ENCODE data around the gene EVA1C. TPM values are rescaled to one million over a fixed set of nuclear protein-coding genes. Genes with fewer than 3 reads are reported as not detected.
"Not testable (repeated sequence)": the region's sequence is repeated elsewhere in the genome, so short reads cannot be mapped to it uniquely, and the experiment has no call there.

EVA1C gene
- total and polyA plus RNA-seq, 2 donors (not counting 1 experiment from before 2014, with no cell fraction given), result 0.84 to 1.6 TPM

DNA sequence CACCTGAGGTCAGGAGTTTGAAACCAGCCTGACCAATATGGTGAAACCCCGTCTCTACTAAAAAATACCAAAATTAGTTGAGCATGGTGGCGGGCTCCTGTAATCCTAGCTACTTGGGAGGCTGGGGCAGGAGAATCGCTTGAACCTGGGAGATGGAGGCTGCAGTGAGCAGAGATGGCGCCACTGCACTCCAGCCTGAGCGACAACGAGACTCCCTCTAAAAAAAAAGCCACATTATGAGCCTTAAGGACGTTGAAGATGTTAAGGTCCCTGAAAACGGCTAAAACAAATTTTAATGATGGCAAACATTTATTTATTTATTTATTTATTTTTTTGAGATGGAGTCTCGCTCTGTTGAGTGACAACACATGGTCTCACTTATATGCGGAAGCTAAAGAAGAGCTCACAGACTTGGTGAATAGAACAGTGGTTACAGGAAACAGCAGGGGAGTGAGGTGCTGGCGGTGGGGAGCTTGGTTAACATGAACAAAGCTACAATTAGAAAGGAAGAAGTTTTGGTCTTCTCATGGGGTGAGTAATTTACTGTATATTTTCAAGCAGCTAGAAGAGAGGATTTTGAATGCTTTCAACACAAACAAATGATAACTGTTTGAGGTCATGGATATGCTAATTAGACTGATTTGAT lies 125.8 kb downstream of the EVA1C start:
- Histone ChIP-seq H3K36me3 (replicated peaks in 1 of 2; ENCODE audit: control extremely low read depth in 1 of 2, control insufficient read depth in 1 of 2, extremely low read depth in 1 of 2, insufficient read depth in 2 of 2, low read length in 1 of 2) (no peaks in the 10 kb centered on the region), H3K27me3 (replicated peaks in 1 of 4; ENCODE audit: control extremely low read depth in 1 of 4, control insufficient read depth in 3 of 4, insufficient read depth in 4 of 4, low read length in 3 of 4) (peaks cover 0 to 12% (median 1%) of the 10 kb centered on the region in 4 experiments), H3K79me2 (ENCODE audit: control insufficient read depth, insufficient read depth, low read length) (no peaks in the 10 kb centered on the region), H3K9ac (ENCODE audit: low read length) (no peak overlapping the region), H4K20me1 (ENCODE audit: control insufficient read depth, insufficient read depth, low read length, poor library complexity, severe bottlenecking) (no peaks in the 10 kb centered on the region), H3K4me3 (ENCODE audit: control extremely low read depth in 1 of 5, extremely low read depth in 1 of 5, insufficient read depth in 1 of 5, low read depth in 2 of 5, low read length in 4 of 5) (no peak overlapping the region), H3K4me1 (ENCODE audit: control insufficient read depth in 2 of 2, insufficient read depth in 2 of 2, low read length in 2 of 2) (no peaks in the 10 kb centered on the region), H3K4me2 (replicated peaks; ENCODE audit: low read depth, low read length, poor library complexity, severe bottlenecking) (no peak overlapping the region), H3K9me3 (ENCODE audit: control extremely low read depth in 1 of 3, control insufficient read depth in 2 of 3, insufficient read depth in 1 of 3, low read length in 2 of 3) (peaks cover 0 to 1% (median 0%) of the 10 kb centered on the region in 3 donors), H3K27ac (ENCODE audit: low read length in 2 of 2) (no peak overlapping the region), H2AFZ (ENCODE audit: insufficient read depth, low read depth, low read length, poor library complexity, severe bottlenecking) (no peak overlapping the region)
- Mint-ChIP-seq H3K27me3 (peaks cover 19% of the 10 kb centered on the region), H3K4me1 (no peaks in the 10 kb centered on the region), H3K4me3 (no peak overlapping the region), H3K9me3 (ENCODE audit: insufficient read depth) (no peaks in the 10 kb centered on the region), H3K27ac (no peak overlapping the region)
- WGBS (ENCODE audit: insufficient coverage), result 80% methylated on average over 4 of the region's 11 CpGs
- ChIA-PET POLR2A (no interaction called here), CTCF (no interaction called here)
- DNase-seq (no peak), ATAC-seq (ENCODE audit: low read depth) (no peak)
- TF ChIP-seq EZH2 (IDR thresholded peaks at IDR 0.05; ENCODE audit: borderline replicate concordance, insufficient read depth, low read depth, low read length, poor library complexity, severe bottlenecking) (no peak), CTCF (IDR thresholded peaks at IDR 0.05) (no peak)
- intact Hi-C loops (cut with micrococcal nuclease), result no loop called here

DNA sequence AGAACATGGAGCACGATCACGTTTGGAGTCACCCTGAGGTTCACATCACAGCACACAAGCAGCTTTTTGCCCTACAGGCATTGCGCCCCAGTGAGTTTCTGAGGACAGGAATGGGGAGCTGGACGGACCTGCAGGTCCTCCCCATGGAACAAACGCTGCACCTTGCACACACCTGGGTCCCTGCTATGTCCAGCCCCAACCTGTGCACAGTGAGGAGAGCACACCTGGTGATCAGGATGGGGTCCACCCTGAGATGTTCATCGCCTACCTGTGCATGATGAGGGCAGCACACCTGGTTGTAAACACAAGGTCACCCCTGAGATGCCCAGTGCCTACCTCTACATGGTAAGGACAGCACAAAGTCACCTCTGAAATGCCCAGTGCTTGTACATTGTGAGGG lies 126.9 kb downstream of the EVA1C start:
- H3K27me3 Mint-ChIP-seq, result peaks cover 19% of the 10 kb centered on the region
- Histone ChIP-seq H3K9me3 (ENCODE audit: control extremely low read depth in 1 of 3, control insufficient read depth in 2 of 3, insufficient read depth in 1 of 3, low read length in 2 of 3) (no peaks in the 10 kb centered on the region), H3K4me2 (replicated peaks; ENCODE audit: low read depth, low read length, poor library complexity, severe bottlenecking) (no peak overlapping the region), H3K9ac (ENCODE audit: low read length) (no peak overlapping the region), H3K4me3 (ENCODE audit: control extremely low read depth in 1 of 5, extremely low read depth in 1 of 5, insufficient read depth in 1 of 5, low read depth in 2 of 5, low read length in 4 of 5) (no peak overlapping the region), H3K36me3 (replicated peaks in 1 of 2; ENCODE audit: control extremely low read depth in 1 of 2, control insufficient read depth in 1 of 2, extremely low read depth in 1 of 2, insufficient read depth in 2 of 2, low read length in 1 of 2) (no peaks in the 10 kb centered on the region), H3K27me3 (replicated peaks in 1 of 4; ENCODE audit: control extremely low read depth in 1 of 4, control insufficient read depth in 3 of 4, insufficient read depth in 4 of 4, low read length in 3 of 4) (peaks cover 0 to 12% (median 1%) of the 10 kb centered on the region in 4 experiments), H3K27ac (ENCODE audit: low read length in 2 of 2) (no peak overlapping the region), H4K20me1 (ENCODE audit: control insufficient read depth, insufficient read depth, low read length, poor library complexity, severe bottlenecking) (no peaks in the 10 kb centered on the region), H3K4me1 (ENCODE audit: control insufficient read depth in 2 of 2, insufficient read depth in 2 of 2, low read length in 2 of 2) (no peaks in the 10 kb centered on the region), H3K79me2 (ENCODE audit: control insufficient read depth, insufficient read depth, low read length) (no peaks in the 10 kb centered on the region), H2AFZ (ENCODE audit: insufficient read depth, low read depth, low read length, poor library complexity, severe bottlenecking) (no peak overlapping the region)
- intact Hi-C loops (cut with micrococcal nuclease), result no loop called here
- H3K4me1 Mint-ChIP-seq, result no peaks in the 10 kb centered on the region
- DNase-seq (no peak), ATAC-seq (ENCODE audit: low read depth) (no peak)
- CTCF ChIA-PET, result no interaction called here
- TF ChIP-seq EZH2 (IDR thresholded peaks at IDR 0.05; ENCODE audit: borderline replicate concordance, insufficient read depth, low read depth, low read length, poor library complexity, severe bottlenecking), result no peak
- no peak for TF ChIP-seq CTCF (IDR thresholded peaks at IDR 0.05)
- H3K9me3 Mint-ChIP-seq (ENCODE audit: insufficient read depth), result no peaks in the 10 kb centered on the region
- no peak overlapping the region for H3K27ac Mint-ChIP-seq
- H3K4me3 Mint-ChIP-seq, result no peak overlapping the region
- WGBS (ENCODE audit: insufficient coverage), result 93% methylated on average over 6 of the region's 6 CpGs
- POLR2A ChIA-PET, result no interaction called here

DNA sequence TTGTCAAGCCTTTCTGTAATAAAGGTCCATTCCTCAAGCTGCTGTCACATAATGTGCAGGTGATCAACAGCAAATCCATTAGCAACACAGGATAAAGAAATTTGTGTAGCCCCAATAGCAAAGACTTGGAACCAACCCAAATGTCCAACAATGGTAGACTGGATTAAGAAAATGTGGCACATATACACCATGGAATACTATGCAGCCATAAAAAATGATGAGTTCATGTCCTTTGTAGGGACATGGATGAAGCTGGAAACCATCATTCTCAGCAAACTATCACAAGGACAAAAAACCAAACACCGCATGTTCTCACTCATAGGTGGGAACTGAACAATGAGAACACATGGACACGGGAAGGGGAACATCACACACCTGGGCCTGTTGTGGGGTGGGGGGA lies 130.6 kb downstream of the EVA1C start:
- H3K27ac ChIP-seq (ENCODE audit: low read length in 2 of 2); H3K4me3 Mint-ChIP-seq; H3K27me3 ChIP-seq (replicated peaks in 1 of 4; ENCODE audit: control extremely low read depth in 1 of 4, control insufficient read depth in 3 of 4, insufficient read depth in 4 of 4, low read length in 3 of 4); intact Hi-C loops (cut with micrococcal nuclease); ATAC-seq (ENCODE audit: low read depth); H4K20me1 ChIP-seq (ENCODE audit: control insufficient read depth, insufficient read depth, low read length, poor library complexity, severe bottlenecking); H3K79me2 ChIP-seq (ENCODE audit: control insufficient read depth, insufficient read depth, low read length); H3K9me3 Mint-ChIP-seq (ENCODE audit: insufficient read depth); H3K9ac ChIP-seq (ENCODE audit: low read length); H3K36me3 ChIP-seq (replicated peaks in 1 of 2; ENCODE audit: control extremely low read depth in 1 of 2, control insufficient read depth in 1 of 2, extremely low read depth in 1 of 2, insufficient read depth in 2 of 2, low read length in 1 of 2); H3K4me3 ChIP-seq (ENCODE audit: control extremely low read depth in 1 of 5, extremely low read depth in 1 of 5, insufficient read depth in 1 of 5, low read depth in 2 of 5, low read length in 4 of 5); H3K9me3 ChIP-seq (ENCODE audit: control extremely low read depth in 1 of 3, control insufficient read depth in 2 of 3, insufficient read depth in 1 of 3, low read length in 2 of 3); H3K4me1 ChIP-seq (ENCODE audit: control insufficient read depth in 2 of 2, insufficient read depth in 2 of 2, low read length in 2 of 2); H3K4me1 Mint-ChIP-seq; H3K27ac Mint-ChIP-seq; H2AFZ ChIP-seq (ENCODE audit: insufficient read depth, low read depth, low read length, poor library complexity, severe bottlenecking); H3K4me2 ChIP-seq (replicated peaks; ENCODE audit: low read depth, low read length, poor library complexity, severe bottlenecking); POLR2A ChIA-PET; DNase-seq: not testable (repeated sequence)
- CTCF ChIA-PET, result interaction anchor here (0.8 kb wide), 1 partner anchor 19 kb away, joined by 3 read pairs; no protein-coding TSS in a partner anchor
- no CpG with 5 or more reads among the region's 2 CpGs for WGBS (ENCODE audit: insufficient coverage)
- peaks cover 17% of the 10 kb centered on the region for H3K27me3 Mint-ChIP-seq
